Neural cell (in vitro differentiated cells): ENCODE data around the gene DENND4C. TPM values are rescaled to one million over a fixed set of nuclear protein-coding genes. Genes with fewer than 3 reads are reported as not detected.

ENCODE experiments used
- H2AFZ ChIP-seq: fragments of 200-600, 300-800 bp; sonication (generic), shearing (Covaris generic); 2 replicates; pipeline ENCODE4 v1.6.0; 2014; ENCODE audit warnings: low read depth, mild to moderate bottlenecking, antibody characterized with exemption, low read length, moderate library complexity
- H3F3A ChIP-seq: fragments of 200-600 bp; shearing (Covaris generic); 2 replicates; pipeline ENCODE4 v1.6.1; 2016; ENCODE audit warnings: mild to moderate bottlenecking, moderate library complexity, mixed read lengths, antibody characterized with exemption, low read length; ENCODE audit not compliant: insufficient read depth, poor library complexity, severe bottlenecking
- H3K27ac ChIP-seq: fragments of 200-600, 300-800 bp; sonication (generic), shearing (Covaris generic); 2 replicates; pipeline ENCODE4 v1.5.1; 2014; ENCODE audit warnings: mild to moderate bottlenecking, low read length, moderate library complexity
- H3K27me3 ChIP-seq: fragments of 300-800, 200-600 bp; sonication (generic), shearing (Covaris generic); 2 replicates; pipeline ENCODE4 v1.6.0; 2014; ENCODE audit warnings: mild to moderate bottlenecking, low read depth, low read length, moderate library complexity; ENCODE audit not compliant: insufficient read depth
- H3K36me3 ChIP-seq: fragments of 300-800, 200-600 bp; sonication (generic), shearing (Covaris generic); 2 replicates; pipeline ENCODE4 v1.5.1; 2014; ENCODE audit warnings: mild to moderate bottlenecking, antibody characterized with exemption, low read length, moderate library complexity; ENCODE audit not compliant: insufficient read depth
- H3K4me2 ChIP-seq: fragments of 300-800, 200-600 bp; sonication (generic), shearing (Covaris generic); 2 replicates; pipeline ENCODE4 v1.6.0; 2014; ENCODE audit warnings: mild to moderate bottlenecking, low read length
- H3K4me3 ChIP-seq: fragments of 300-800, 200-600 bp; sonication (generic), shearing (Covaris generic); 2 replicates; pipeline ENCODE4 v1.5.1; 2014; ENCODE audit warnings: mild to moderate bottlenecking, low read length, moderate library complexity
- H3K79me2 ChIP-seq: fragments of 200-600 bp; shearing (Covaris generic); replicated peaks from 2 replicates; pipeline ENCODE4 v1.6.0; 2014; ENCODE audit warnings: mild to moderate bottlenecking, low read length, moderate library complexity; ENCODE audit not compliant: insufficient read depth
- H3K9ac ChIP-seq: fragments of 300-800, 200-600 bp; sonication (generic), shearing (Covaris generic); 2 replicates; pipeline ENCODE4 v1.6.1; 2016; ENCODE audit warnings: mild to moderate bottlenecking, low read length, mixed read lengths
- H3K9me2 ChIP-seq: fragments of 200-600 bp; shearing (Covaris generic); 2 replicates; pipeline ENCODE4 v1.6.1; 2016; ENCODE audit warnings: mild to moderate bottlenecking, low read length, mixed read lengths; ENCODE audit not compliant: insufficient read depth
- H3K9me3 ChIP-seq: fragments of 200-600, 300-800 bp; sonication (generic), shearing (Covaris generic); 2 replicates; pipeline ENCODE4 v1.6.1; 2016; ENCODE audit warnings: mild to moderate bottlenecking, mixed run types, low read length, moderate library complexity, mixed read lengths
- H4K20me1 ChIP-seq: fragments of 200-600 bp; shearing (Covaris generic); 2 replicates; pipeline ENCODE4 v1.6.1; 2016; ENCODE audit warnings: mild to moderate bottlenecking, mixed run types; ENCODE audit not compliant: insufficient read depth
- EP300 ChIP-seq: fragments of 450-650 bp; conservative IDR thresholded peaks from 2 replicates; pipeline ENCODE4 v1.6.1; 2014; ENCODE audit warnings: antibody characterized with exemption, mild to moderate bottlenecking, moderate library complexity; ENCODE audit not compliant: poor library complexity, severe bottlenecking
- EZH2 ChIP-seq: fragments of 200-600, 300-800 bp; shearing (Covaris generic), sonication (generic); IDR thresholded peaks from 2 replicates; pipeline ENCODE4 v1.6.1; 2014; ENCODE audit warnings: antibody characterized with exemption, low read length, borderline replicate concordance, mild to moderate bottlenecking; ENCODE audit not compliant: insufficient read depth, poor library complexity, severe bottlenecking
- MXI1 ChIP-seq: fragments of 450-650 bp; conservative IDR thresholded peaks from 2 replicates; pipeline ENCODE4 v1.6.1; 2014; ENCODE audit warnings: antibody characterized with exemption, mild to moderate bottlenecking; ENCODE audit not compliant: poor library complexity, severe bottlenecking
- POLR2AphosphoS5 ChIP-seq: IDR thresholded peaks from 2 replicates; pipeline ENCODE4 v1.6.1; 2012
- RAD21 ChIP-seq: fragments of 450-650 bp; conservative IDR thresholded peaks from 2 replicates; pipeline ENCODE4 v1.6.1; 2014; ENCODE audit warnings: antibody characterized with exemption, mild to moderate bottlenecking, moderate library complexity
- SMC3 ChIP-seq: fragments of 450-650 bp; conservative IDR thresholded peaks from 2 replicates; pipeline ENCODE4 v1.6.1; 2014; ENCODE audit warnings: antibody characterized with exemption, mild to moderate bottlenecking, moderate library complexity; ENCODE audit not compliant: poor library complexity
- TAF1 ChIP-seq: IDR thresholded peaks from 2 replicates; pipeline ENCODE4 v1.6.1; 2012; ENCODE audit warnings: low read depth
- polyA plus RNA-seq: library from polyadenylated mRNA; depleted of rRNA; stranded (reverse); fragments of >200 nt; gene quantifications from 2 replicates; pipeline ENCODE4 v1.2.3, GENCODE V29; 2014
- TF ChIP-seq, protein P1 (sequence below): fragments of 450-650 bp; IDR thresholded peaks from 2 replicates; pipeline ENCODE4 v1.5.1; 2014; ENCODE audit warnings: antibody characterized with exemption, mild to moderate bottlenecking, moderate library complexity; ENCODE audit not compliant: poor library complexity, severe bottlenecking
- TF ChIP-seq, protein P2 (sequence below): IDR thresholded peaks from 2 replicates; pipeline ENCODE4 v1.6.1; 2012; ENCODE audit warnings: borderline replicate concordance

DENND4C gene
- polyA plus RNA-seq, 1 donor from 2014 or later = 51.8 TPM

DNA sequence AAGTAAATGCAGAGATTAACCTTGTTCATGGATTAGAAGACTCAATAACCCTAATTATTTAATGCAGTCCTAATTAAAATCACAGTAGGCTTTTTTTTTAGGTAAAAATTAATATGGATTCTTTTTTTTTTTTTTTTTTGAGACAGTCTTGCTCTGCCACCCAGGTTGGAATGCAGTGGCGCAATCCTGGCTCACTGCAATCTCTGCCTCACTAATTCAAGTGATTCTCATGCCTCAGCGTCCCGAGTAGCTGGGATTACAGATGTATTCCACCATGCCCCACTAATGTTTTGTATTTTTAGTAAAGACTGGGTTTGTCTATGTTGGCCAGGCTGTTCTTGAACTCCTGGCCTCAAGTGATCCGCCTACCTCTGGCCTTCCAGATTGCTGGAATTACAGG lies 40.6 kb downstream of the DENND4C start:
- no peak overlapping the region for H3K4me2 ChIP-seq
- H3K79me2 ChIP-seq = peaks cover 60% of the 10 kb centered on the region
- no peaks in the 10 kb centered on the region for H3K36me3 ChIP-seq
- H3F3A ChIP-seq = no peaks in the 10 kb centered on the region
- TF ChIP-seq TAF1 (no peak), RAD21 (no peak), EZH2 (no peak), SMC3 (no peak), MXI1 (no peak), EP300 (no peak)
- TF ChIP-seq, protein P1, sequence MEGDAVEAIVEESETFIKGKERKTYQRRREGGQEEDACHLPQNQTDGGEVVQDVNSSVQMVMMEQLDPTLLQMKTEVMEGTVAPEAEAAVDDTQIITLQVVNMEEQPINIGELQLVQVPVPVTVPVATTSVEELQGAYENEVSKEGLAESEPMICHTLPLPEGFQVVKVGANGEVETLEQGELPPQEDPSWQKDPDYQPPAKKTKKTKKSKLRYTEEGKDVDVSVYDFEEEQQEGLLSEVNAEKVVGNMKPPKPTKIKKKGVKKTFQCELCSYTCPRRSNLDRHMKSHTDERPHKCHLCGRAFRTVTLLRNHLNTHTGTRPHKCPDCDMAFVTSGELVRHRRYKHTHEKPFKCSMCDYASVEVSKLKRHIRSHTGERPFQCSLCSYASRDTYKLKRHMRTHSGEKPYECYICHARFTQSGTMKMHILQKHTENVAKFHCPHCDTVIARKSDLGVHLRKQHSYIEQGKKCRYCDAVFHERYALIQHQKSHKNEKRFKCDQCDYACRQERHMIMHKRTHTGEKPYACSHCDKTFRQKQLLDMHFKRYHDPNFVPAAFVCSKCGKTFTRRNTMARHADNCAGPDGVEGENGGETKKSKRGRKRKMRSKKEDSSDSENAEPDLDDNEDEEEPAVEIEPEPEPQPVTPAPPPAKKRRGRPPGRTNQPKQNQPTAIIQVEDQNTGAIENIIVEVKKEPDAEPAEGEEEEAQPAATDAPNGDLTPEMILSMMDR = no peak
- TF ChIP-seq, protein P2, sequence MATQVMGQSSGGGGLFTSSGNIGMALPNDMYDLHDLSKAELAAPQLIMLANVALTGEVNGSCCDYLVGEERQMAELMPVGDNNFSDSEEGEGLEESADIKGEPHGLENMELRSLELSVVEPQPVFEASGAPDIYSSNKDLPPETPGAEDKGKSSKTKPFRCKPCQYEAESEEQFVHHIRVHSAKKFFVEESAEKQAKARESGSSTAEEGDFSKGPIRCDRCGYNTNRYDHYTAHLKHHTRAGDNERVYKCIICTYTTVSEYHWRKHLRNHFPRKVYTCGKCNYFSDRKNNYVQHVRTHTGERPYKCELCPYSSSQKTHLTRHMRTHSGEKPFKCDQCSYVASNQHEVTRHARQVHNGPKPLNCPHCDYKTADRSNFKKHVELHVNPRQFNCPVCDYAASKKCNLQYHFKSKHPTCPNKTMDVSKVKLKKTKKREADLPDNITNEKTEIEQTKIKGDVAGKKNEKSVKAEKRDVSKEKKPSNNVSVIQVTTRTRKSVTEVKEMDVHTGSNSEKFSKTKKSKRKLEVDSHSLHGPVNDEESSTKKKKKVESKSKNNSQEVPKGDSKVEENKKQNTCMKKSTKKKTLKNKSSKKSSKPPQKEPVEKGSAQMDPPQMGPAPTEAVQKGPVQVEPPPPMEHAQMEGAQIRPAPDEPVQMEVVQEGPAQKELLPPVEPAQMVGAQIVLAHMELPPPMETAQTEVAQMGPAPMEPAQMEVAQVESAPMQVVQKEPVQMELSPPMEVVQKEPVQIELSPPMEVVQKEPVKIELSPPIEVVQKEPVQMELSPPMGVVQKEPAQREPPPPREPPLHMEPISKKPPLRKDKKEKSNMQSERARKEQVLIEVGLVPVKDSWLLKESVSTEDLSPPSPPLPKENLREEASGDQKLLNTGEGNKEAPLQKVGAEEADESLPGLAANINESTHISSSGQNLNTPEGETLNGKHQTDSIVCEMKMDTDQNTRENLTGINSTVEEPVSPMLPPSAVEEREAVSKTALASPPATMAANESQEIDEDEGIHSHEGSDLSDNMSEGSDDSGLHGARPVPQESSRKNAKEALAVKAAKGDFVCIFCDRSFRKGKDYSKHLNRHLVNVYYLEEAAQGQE = no peak
- no peak overlapping the region for H3K4me3 ChIP-seq
- no peak overlapping the region for H2AFZ ChIP-seq
- H4K20me1 ChIP-seq = no peaks in the 10 kb centered on the region
- no peak overlapping the region for H3K9ac ChIP-seq
- no peaks in the 10 kb centered on the region for H3K27me3 ChIP-seq
- no peaks in the 10 kb centered on the region for H3K9me2 ChIP-seq
- no peak overlapping the region for H3K27ac ChIP-seq
- peaks cover 7% of the 10 kb centered on the region for H3K9me3 ChIP-seq

DNA sequence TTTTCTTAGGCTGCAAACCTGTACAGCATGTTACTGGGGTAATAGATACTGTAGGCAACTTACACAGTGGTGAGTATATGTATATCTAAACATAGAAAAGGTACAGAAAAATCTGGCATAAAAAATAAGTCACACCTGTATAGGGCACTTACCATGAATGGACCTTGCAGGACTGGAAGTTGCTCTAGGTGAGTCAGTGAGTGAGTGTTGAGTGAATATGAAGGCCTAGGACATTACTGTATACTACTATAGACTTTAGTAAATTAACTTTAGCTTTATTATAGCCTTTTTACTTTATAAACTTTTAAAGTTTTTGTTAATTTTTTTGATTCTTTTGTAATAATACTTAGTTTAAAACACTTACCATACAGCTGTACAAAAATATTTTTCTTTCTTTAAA lies 51.3 kb downstream of the DENND4C start:
- no peak overlapping the region for H2AFZ ChIP-seq
- no peaks in the 10 kb centered on the region for H3K27me3 ChIP-seq
- H4K20me1 ChIP-seq = no peaks in the 10 kb centered on the region
- H3K9me3 ChIP-seq = no peaks in the 10 kb centered on the region
- H3K9me2 ChIP-seq = no peaks in the 10 kb centered on the region
- no peaks in the 10 kb centered on the region for H3K36me3 ChIP-seq
- no peak overlapping the region for H3K4me2 ChIP-seq
- H3K79me2 ChIP-seq = peaks cover 18% of the 10 kb centered on the region
- no peak overlapping the region for H3K9ac ChIP-seq
- no peak overlapping the region for H3K27ac ChIP-seq
- H3F3A ChIP-seq = no peaks in the 10 kb centered on the region
- no peak overlapping the region for H3K4me3 ChIP-seq
- TF ChIP-seq MXI1 (no peak), RAD21 (no peak), SMC3 (no peak), POLR2AphosphoS5 (no peak), TAF1 (no peak)
- TF ChIP-seq, protein P2 = no peak
